ENCODE data around the gene CAPN5.

- TF ChIP-seq CTCF (conservative IDR thresholded peaks at IDR 0.05; ENCODE audit: low read depth in 2 of 2), result no peak
- no peak for TF ChIP-seq EZH2phosphoT487 (IDR thresholded peaks at IDR 0.05; ENCODE audit: unreplicated experiment)
- TF ChIP-seq POLR2AphosphoS5 (IDR thresholded peaks at IDR 0.05; ENCODE audit: low read depth), result no peak
- TF ChIP-seq EZH2 (IDR thresholded peaks at IDR 0.05; ENCODE audit: low read depth, unreplicated experiment), result no peak
- no peak for TF ChIP-seq JUNB (IDR thresholded peaks at IDR 0.05; ENCODE audit: unreplicated experiment)
Observed at GRCh38 chr11:77172666-77172982, 105.9 kb downstream of the CAPN5 start.

All from GM23338 (cell line).